ENCODE data around the gene AUH.

Gene AUH

DNA sequence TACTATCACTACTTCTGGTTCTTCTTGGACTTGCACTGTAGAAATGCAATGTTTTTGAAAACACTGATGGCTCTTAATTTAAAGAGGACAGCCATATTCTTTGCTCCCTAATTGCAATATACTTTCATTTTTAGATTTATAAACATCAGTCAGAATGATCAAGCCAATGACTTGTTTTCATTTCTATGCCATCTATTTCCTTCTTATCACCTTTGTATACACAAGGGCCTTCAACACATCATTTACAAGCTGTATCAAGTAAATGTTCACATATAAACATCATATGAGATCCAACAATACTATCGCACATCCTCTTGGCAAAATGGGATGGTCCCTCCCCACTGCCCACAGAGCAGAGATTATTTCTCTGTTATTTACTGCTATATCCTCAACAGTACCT is 24.9 kb downstream of the AUH start:
- no peak for DNase-seq

DNA sequence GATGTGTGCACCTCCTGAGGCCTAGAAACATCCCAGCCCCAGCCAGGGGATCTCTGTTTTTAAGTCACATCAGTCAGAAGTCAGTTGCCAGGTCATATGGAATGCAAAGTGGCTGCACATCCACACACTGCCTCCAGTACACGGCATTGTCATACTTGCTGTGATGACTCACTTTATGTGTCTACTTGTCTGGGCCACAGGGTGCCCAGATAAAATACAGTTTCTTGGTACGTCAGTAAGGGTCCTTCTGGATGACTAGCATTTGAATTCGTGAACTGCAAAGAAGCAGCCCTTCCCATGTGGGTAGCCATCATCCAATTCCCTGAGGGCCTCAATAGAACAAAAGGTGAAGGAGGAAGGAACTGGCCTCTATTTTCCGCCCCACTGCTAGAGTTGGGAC is 27.7 kb downstream of the AUH start:
- no peak for DNase-seq

DNA sequence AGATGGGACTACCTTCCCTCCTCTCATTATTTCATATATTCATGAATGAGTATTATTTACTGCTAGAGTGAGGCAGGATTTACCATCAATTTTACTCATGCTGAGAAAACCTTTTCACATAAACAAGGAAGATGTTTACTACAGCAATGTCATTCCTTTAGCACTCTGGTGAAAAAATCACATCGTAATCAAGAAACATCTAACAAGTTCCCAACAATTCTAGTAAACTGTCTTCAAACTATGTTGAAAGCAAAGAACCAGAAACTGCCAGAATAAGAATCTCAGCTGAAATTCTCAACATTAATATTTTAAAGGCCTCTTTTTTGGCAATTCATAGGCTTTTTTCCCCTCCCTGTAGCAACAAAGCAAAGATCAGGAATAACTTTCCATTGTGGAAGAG is 28.2 kb downstream of the AUH start:
- DNase-seq, result no peak

DNA sequence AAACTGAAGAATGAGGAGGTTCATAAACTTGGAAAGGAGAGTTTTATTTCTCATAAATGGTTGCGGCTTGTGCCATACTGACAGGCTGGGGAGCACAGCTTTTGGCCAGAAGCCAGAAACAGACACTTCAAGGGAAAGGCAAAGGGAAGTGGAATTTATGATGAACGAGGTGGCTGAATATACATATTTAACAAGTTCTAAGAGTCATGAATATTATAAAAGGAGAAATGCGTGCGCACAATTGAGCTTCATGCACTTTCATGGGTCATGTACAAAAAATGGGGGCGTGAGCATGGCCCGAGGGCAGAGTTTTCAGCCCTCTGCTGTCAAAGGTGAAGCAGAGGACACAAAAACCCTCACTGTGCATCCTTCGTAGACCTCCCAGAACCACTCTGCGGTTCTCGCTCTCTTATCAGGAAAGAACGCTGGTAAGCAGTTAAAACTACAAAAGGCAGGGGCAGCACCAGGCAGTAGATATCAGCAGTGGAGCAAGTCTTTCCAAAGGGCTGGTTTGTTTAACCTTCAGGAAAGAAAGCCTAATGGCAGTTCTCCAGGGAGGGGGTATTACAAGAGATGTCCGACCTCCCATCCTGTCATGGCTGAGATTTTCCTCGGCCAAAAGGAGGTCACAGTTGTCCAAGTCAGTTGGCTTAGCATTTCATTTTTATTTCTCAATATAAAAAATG is 29.0 kb downstream of the AUH start:
- DNase-seq, result no peak

DNA sequence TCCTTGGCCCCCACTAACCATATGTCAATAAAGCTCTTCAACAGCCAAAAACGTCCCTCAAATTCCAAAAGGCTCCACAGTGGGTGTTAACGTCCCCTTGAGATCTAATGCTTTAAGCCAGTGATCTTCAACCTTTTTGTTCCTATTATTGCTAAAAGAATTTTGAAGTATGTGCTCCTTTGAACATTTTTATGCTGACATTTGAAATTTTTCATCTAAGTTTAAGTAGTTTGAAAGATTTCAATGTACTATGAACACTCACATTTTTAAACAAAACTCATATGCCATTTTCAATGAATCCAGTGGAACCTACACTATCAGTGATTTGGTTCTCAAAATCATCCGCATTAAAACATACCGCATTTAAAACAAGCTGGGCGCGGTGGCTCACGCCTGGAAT is 29.9 kb downstream of the AUH start:
- no peak for DNase-seq

DNA sequence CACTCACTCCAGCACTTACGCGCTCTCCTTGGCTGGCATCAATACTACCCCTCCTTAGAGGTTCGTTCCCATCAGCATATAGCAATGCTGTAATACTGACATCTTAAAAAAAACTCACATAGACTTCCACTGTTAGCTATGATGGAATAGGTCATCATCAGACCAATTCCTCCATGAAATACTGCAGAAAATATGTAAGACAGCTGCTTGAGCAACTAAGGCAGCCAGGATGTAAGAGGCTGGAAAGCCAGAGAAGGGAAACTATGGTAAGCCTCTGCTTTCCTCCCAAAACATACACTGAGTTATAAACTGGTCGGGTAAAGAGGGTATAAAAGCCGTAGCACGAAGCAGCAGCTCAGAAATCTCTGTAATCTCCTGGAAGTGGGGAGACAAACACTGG is 33.5 kb downstream of the AUH start:
- no peak for DNase-seq

DNA sequence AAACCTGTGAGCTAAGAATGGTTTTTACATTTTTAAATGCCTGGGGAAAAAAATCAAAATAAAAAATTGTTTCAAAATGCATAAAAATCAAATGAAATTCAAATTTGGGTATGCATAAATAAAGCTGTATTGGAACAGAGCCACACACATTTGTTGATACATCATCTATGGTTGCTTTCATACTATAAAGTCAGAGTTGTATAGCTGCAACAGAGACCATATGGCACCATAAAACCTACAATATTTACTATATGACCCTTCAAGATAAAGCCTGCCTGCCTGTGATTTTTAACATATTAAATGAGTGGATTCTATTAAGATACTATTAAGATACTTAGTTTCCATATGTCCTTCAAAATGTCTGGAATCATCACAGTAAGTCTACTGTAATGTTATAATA is 40.0 kb downstream of the AUH start:
- DNase-seq, result no peak

DNA sequence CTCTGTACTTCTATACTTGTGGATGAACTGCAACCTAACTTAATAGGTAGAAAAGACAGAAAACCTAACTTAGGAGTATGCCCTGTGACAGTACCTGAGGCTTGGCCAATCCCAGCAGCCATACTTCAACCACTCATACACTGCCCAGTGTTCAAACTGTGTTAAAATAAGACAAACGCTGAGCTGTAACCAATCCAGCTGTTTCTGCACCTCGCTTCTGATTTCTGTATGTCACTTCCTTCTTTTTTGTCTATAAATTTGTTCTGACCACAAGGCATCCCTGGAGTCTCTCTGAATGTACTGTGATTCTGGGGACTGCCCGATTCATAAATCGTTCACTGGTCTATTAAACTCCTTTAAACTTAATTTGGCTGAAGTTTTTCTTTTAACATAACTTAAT is 41.4 kb downstream of the AUH start:
- no peak for DNase-seq

DNA sequence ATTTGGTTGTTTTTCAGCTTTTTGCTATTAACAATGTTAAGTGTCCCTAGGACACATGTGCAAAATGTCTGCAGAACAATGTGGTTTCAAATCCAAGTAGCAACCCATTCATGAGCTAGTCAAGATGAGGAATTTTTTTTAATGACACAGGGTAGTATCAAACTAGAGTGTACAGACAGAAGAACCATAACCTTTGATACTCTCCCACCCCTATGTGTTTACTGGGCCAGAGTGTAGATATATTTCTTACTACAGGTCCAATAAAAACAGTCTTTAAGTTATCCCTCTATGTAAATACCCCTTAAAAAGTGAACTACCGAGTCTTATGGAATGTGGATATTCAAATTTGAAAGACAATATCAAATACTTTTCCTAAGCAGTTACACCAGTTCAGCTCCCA is 45.6 kb downstream of the AUH start:
- no peak for DNase-seq

DNA sequence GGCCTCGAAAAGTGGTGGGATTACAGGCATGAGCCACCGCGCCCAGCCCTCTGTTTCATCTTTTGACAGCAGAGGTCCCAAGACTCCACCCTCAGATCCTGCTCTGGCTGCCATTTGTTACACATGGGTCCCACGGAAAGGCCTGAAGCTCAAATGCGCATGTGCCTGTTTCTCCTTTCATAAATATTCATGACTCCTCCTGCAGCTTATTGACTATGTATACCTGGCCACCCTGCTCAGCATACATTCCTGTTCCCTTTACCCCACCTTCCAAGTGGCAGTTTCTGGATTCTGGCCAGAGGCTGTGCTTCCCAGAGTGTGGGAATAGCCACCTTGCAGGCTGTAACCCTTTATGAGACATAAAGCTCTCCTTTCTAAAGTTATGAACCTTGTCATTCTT is 46.5 kb downstream of the AUH start:
- no peak for DNase-seq

DNA sequence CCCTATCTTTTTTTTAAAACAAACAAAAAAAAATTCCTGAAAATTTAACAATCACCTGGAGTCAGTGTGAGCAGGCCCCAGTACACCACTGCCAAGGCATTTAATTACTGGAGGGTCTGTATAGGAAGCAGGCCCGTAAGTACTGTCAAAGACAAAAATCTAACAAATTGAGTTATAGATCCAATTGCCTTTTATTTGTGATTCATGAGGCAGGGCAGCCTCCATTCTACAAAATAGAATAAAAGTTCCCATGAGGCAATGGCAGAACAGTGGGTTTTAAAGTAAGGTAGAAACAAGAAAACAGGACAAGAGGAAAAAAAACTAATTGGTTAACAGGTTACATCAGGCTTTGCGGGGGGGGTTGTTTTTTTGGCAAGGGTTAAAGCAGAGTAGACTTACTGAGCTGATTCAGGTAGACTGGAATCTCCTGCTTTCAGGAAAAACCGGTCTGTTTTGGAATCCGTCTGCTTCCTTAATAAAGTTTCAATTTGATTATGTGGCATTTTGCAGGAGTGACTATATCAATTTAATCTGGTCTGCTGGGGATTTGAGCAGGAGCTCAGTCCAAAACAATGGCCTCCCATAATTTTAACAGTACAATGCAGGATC is 48.9 kb downstream of the AUH start:
- DNase-seq, result no peak

DNA sequence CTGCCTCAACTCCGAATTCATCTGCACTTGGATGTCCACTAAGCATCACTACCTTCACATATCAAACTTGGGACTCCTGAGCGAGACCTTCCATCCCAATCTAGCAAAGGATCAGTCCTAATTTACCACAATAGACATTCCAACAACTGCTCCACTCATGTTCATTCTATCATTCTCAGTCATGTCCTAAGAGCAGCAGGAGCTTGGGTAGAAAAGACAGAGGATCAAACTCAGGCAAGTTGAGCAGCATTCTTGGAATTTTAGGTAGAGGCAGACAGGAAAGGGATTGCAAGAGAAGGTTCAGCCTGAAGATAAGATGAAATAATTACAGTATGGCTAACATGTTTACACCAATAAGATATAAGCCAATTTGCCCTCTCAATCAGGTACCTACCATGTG is 51.7 kb downstream of the AUH start:
- DNase-seq, result no peak

DNA sequence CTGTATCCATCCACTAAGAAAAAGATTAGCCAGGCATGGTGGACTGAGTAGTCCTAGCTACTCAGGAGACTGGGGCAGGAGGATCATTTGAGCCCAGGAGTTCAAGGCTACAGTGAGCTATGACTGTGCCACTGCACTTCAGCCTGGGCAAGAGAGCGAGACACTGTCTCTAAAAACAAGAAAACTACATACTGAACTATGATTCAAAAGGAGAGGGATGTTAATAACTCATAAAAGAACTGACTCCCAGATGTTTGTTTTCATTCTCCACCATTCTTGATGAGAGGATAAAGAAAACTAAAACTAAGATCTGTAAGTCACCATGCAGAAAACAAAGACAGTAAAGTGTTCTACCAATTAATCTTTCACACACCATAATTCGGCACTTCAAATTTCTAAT is 53.5 kb downstream of the AUH start:
- no peak for DNase-seq

DNA sequence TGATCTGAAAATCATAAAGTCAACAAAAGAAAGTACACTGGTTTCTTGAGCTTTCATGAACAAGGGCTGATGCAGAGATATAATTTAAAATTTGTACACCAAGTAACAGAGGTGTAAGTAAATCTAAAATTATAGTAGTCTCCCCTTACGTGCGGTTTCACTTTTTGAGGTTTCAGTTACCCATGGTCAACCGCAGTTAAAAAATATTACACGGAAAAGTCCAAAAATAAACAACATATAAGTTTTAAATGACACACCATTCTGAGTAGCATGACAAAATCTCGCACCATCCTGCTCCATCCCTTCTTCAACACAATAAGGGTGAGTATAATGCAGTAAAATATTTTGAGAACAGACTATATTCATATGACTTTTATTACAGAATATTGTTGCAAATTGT is 54.4 kb downstream of the AUH start:
- DNase-seq, result no peak

DNA sequence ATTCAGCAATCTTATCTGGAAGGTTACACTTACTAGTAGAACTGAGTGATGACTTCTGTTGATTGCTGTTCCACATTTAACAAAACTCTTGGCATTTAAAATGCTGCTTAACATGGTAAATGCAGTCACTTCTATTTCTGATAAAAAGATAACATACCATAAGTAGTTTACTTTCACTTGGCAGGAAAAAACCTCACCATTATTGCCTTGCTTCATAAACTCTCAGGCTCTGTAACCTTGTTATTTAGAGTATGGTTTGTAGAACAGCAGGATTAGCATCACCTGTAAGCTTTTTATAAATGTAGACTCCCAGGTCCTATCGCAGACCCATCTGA is 55.5 kb downstream of the AUH start:
- DNase-seq, result no peak

DNA sequence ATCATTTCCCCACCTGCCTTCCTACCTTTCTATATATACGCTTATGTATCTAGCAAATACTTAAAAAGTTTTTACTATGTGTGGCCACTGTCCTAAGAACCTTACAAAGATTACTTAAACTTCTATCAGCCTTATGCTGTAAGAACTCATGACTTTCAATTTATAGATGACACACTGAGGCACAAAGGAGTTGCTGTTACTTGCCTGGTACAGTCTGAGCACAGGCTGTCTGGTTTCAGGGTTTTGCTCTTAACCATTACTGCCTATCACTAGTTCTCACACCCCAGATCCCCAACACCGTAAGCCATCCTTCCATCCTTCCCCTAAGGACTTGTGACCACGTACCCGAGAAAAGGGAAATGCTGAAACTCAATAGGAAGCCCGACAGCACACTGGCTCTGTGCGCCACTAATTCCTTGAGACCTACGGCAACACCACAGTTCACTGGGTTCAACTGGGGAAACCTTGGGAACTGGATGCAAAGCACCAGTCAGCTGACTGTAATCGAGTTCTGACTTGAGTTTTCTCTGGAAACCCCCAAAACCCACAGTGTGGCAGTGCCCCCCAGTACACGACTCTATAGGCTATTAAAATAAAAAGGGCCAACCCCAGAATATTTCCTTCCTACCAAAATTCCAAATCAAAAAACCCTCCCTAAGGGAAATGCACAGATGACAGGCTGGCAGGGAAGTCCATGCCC is 56.0 kb downstream of the AUH start:
- DNase-seq, result no peak

DNA sequence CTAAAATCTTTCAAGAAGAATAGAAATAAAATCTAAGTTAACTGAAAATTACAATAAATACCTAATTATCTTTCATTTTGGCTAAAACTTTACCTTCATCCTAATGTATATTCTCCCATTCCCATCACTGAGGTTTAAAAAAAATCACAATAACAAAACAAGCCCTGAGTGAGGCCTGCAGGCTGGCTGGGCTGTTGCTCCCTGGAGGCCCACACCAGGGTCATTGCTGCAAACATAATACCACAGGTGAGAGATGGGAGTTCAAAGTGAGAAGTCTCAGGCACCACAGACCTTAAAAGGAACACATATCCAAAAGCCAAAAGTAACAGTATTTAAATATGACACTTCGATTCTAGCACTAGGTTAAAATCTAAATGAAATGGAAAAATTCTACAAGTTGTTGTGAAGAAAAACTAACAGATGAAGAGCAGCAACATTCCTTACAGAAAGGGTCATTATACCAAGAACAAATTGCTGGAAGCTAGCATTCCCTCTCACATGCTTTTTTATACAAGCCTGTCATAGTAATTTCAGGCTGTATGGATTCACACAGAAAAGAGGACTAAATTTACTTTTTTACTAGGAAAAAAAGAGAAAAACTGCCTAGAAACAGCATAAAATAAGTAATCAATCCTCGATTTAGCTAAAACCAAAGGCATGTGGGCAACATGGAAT is 57.8 kb downstream of the AUH start:
- DNase-seq, result no peak

DNA sequence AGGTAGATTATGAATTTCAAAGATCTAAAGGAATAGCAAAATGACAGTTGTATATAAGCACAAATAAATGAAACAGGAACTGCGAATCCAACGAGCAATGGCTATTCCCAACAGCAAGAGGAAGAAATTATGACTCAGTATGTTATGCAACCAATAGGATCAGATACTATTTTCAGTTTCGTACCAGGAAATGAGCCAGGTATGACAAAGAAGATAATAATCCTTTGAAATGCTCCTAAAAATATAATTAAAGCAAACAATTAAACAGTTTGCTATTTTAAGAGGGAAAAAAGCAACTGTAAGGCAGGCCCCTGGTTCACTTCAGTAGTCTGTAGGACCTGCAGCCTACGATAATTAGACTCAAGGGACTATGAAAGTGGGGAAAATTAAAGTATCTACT is 58.9 kb downstream of the AUH start:
- DNase-seq, result no peak

DNA sequence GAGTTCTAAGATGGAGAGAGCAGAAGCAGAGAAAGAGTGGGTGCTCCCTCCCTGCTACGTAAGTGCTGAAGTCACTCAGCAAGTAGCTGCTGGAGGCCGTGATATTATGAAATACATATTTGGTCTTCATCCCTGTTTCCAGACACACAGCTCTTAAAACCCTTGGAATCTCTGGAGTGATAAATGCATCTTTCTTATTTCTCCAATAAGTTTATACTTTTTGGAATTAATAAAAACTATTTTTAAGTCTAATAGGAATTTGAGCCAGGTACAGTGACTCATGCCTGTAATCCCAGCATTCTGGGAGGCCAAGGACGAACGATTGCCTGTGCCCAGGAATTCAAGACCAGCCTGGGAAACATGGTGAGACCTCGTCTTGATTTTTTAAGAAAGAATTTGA is 60.6 kb downstream of the AUH start:
- DNase-seq, result no peak

DNA sequence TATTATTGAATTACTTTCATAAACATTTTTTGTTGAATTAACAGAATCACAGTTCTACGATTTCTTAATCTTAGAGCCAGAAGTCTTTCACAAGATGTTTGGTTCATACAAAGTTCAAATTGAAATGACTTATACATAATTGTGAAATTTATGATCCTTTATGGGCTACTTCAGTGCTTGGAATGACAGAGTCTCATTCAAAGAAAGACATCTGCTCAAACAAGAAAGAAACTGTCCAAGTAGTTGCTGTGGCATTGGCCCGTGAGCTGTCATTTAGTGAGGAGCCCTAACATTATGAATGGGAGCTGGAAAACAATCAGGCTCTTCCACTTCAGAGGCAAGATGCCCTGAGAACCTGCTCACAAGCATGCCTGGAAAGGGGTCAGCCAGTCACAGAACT is 63.4 kb downstream of the AUH start:
- DNase-seq, result no peak

DNA sequence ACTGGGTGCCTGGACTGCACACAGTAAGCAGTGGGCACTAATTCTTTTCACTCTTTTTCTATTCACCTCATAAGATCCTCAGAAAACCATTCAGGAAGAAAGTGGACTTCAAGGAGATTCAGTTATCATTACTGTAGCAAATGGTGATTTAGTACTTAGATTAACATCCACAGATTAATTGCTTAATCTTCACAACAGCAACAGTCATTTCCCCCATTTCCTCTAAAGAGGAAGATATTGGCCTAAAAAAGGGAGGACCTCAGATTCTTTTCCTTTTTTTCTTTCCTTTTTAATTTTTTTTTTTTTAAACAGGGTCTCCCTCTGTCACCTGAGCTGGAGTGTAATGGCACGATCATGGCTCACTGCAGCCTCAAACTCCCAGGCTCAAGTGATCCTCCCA is 64.4 kb downstream of the AUH start:
- no peak for DNase-seq

DNA sequence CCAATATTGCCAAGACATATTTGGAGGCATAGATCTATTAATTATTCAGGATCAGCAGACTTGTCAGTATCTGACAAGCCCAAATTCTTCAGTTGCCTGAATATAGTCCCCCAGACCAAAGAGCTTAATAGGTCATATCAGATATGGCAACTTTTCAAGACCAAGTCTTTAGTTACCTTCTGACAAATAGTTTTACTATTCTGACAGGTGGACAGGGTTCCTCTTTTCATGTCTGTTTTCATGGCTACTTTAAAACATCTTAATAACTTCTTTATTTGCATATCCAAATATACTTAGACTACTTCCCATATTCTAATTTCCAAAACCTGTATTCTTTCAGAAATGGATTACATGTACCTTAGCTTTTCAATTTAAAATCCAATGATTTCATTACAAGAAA is 65.4 kb downstream of the AUH start:
- no peak for DNase-seq

DNA sequence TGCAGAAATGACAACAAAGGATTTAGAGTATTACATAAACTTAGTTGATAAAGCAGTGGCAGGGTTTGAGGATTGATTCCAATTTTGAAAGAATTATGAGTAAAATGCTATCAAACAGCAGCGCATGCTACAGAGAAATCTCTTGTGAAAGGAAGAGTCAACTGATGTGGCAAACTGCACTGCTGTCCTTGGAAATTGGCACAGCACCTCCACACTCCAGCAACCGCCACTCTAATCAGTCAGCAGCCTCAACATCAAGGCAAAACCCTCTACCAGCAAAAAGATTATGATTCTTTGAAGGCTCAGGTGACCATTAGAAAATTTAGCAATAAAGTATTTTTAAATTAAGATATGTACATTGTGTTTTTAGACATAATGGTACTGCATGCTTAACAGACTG is 66.4 kb downstream of the AUH start:
- DNase-seq, result no peak

DNA sequence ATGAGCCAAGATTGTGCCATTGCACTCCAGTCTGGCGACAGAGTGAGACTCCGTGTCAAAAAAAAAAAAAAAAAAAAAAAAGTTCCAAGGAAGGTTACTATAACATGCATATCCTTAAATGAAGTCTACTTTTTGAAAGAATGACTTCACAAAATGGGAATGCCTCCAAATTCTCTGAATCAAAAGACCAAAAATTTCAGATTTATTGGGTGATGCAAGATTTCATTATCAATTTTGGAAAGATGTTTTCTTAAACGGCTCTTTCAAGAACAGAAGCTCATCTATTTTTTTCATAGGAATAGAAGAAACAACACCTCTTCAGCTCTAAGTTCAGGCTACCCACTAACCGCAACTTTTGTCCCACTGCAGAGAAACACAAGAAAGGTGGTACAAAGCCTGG is 69.9 kb downstream of the AUH start:
- no peak for DNase-seq

Data from hippocampal formation (tissue), 2 donors.